Mesodermal cell (in vitro differentiated cells): ENCODE measurements around the gene C4orf36.
"Not testable (repeated sequence)": the region's sequence is repeated elsewhere in the genome, so short reads cannot be mapped to it uniquely, and the experiment has no call there.

Source experiments
- H3K27ac ChIP-seq: 2 replicates; pipeline ENCODE4 v1.7.0; 2013; ENCODE audit warnings: mild to moderate bottlenecking, low read depth, low read length, moderate library complexity; ENCODE audit not compliant: severe bottlenecking
- H3K36me3 ChIP-seq: 2 replicates; pipeline ENCODE4 v1.7.1; 2013; ENCODE audit warnings: mild to moderate bottlenecking, low read length, moderate library complexity; ENCODE audit not compliant: control insufficient read depth, insufficient read depth
- H3K4me1 ChIP-seq: one replicate; pipeline ENCODE4 v1.7.1; 2013; ENCODE audit warnings: mild to moderate bottlenecking, low read length; ENCODE audit not compliant: insufficient read depth, control insufficient read depth, poor library complexity, severe bottlenecking
- H3K4me3 ChIP-seq: 2 replicates; pipeline ENCODE4 v1.7.0; 2013; ENCODE audit warnings: low read length, control low read depth, mild to moderate bottlenecking; ENCODE audit not compliant: insufficient read depth, poor library complexity, severe bottlenecking; ENCODE audit errors: extremely low read depth
- H3K9me3 ChIP-seq: 2 replicates; pipeline ENCODE4 v1.7.1; 2013; ENCODE audit warnings: mild to moderate bottlenecking, low read length, moderate library complexity; ENCODE audit not compliant: control insufficient read depth
- WGBS, 2 experiments: methylation state at CpG; one replicate each; pipeline ENCODE4 v1.1.5; 2013; ENCODE audit warnings: missing lambda C conversion rate in 2 of 2; ENCODE audit not compliant: insufficient coverage in 2 of 2; 5-methylcytosine and 5-hydroxymethylcytosine counted together

C4orf36 gene

GRCh38 chr4:86892636-86892960, 376 bp upstream of the C4orf36 start:
- WGBS, 2 experiments = 12 to 27% methylated on average over 8 to 12 of the region's 13 CpGs
- Histone ChIP-seq H3K36me3 (no peaks in the 10 kb centered on the region), H3K9me3 (no peaks in the 10 kb centered on the region), H3K27ac (peak overlapping the region; percentile 60), H3K4me3 (peak overlapping the region; percentile 66), H3K4me1 (no peaks in the 10 kb centered on the region)

- H3K36me3 ChIP-seq = no peaks in the 10 kb centered on the region
- H3K27ac ChIP-seq = no peak overlapping the region
- 90 to 96% methylated on average over 4 of the region's 7 CpGs for WGBS, 2 experiments
- no peak overlapping the region for H3K4me3 ChIP-seq
- H3K4me1 ChIP-seq = no peaks in the 10 kb centered on the region
- H3K9me3 ChIP-seq = no peaks in the 10 kb centered on the region
These were observed 1.4 kb downstream of the C4orf36 start for GRCh38 chr4:86890790-86891189.

- WGBS, 2 experiments = 60 to 83% methylated on average over 1 of the region's 1 CpG
These were observed 12.6 kb downstream of the C4orf36 start for GRCh38 chr4:86879641-86880040.

GRCh38 chr4:86878640-86879039, 13.6 kb downstream of the C4orf36 start:
- 92 to 100% methylated on average over 2 of the region's 2 CpGs for WGBS, 2 experiments
- Histone ChIP-seq H3K36me3 (no peaks in the 10 kb centered on the region), H3K27ac (no peak overlapping the region)

More at GRCh38 chr4:86879641-86880040, 12.6 kb downstream of the C4orf36 start:
- Histone ChIP-seq H3K4me1 (no peaks in the 10 kb centered on the region), H3K27ac (no peak overlapping the region), H3K9me3 (peaks cover 14% of the 10 kb centered on the region), H3K4me3 (no peak overlapping the region), H3K36me3 (no peaks in the 10 kb centered on the region)

GRCh38 chr4:86876894-86877685, 15.1 kb downstream of the C4orf36 start:
- H3K4me3 ChIP-seq = no peak overlapping the region
- peaks cover 11% of the 10 kb centered on the region for H3K9me3 ChIP-seq
- WGBS, 2 experiments = no CpG with 5 or more reads among the region's 4 CpGs

More at GRCh38 chr4:86878640-86879039, 13.6 kb downstream of the C4orf36 start:
- no peaks in the 10 kb centered on the region for H3K4me1 ChIP-seq
- peaks cover 11% of the 10 kb centered on the region for H3K9me3 ChIP-seq
- H3K4me3 ChIP-seq = no peak overlapping the region

GRCh38 chr4:86875436-86875835, 16.8 kb downstream of the C4orf36 start:
- not testable (repeated sequence) for H3K4me1 ChIP-seq, H3K27ac ChIP-seq, H3K4me3 ChIP-seq, H3K36me3 ChIP-seq
- peaks cover 11% of the 10 kb centered on the region for H3K9me3 ChIP-seq
- 91 to 100% methylated on average over 4 of the region's 4 CpGs for WGBS, 2 experiments

More at GRCh38 chr4:86876894-86877685, 15.1 kb downstream of the C4orf36 start:
- Histone ChIP-seq H3K36me3 (no peaks in the 10 kb centered on the region), H3K4me1 (no peaks in the 10 kb centered on the region), H3K27ac (no peak overlapping the region)

- H3K36me3 ChIP-seq = no peaks in the 10 kb centered on the region
- H3K4me1 ChIP-seq = no peaks in the 10 kb centered on the region
- no peak overlapping the region for H3K27ac ChIP-seq
- H3K4me3 ChIP-seq = no peak overlapping the region
- H3K9me3 ChIP-seq = no peaks in the 10 kb centered on the region
- WGBS, 2 experiments = 79 to 85% methylated on average over 4 of the region's 4 CpGs
These were observed 20.1 kb downstream of the C4orf36 start for GRCh38 chr4:86872135-86872534.

- Histone ChIP-seq H3K4me3 (no peak overlapping the region), H3K36me3 (no peaks in the 10 kb centered on the region), H3K27ac (no peak overlapping the region), H3K4me1 (no peaks in the 10 kb centered on the region), H3K9me3 (no peaks in the 10 kb centered on the region)
- 90 to 94% methylated on average over 7 to 8 of the region's 9 CpGs for WGBS, 2 experiments
These were observed 21.7 kb downstream of the C4orf36 start for GRCh38 chr4:86870442-86871069.

GRCh38 chr4:86857341-86858052, 34.7 kb downstream of the C4orf36 start:
- Histone ChIP-seq H3K9me3 (no peaks in the 10 kb centered on the region), H3K27ac (no peak overlapping the region), H3K36me3 (no peaks in the 10 kb centered on the region), H3K4me1 (peaks cover 18% of the 10 kb centered on the region), H3K4me3 (no peak overlapping the region)
- 19 to 22% methylated on average over 5 to 8 of the region's 8 CpGs for WGBS, 2 experiments

GRCh38 chr4:86856896-86857295, 35.3 kb downstream of the C4orf36 start:
- Histone ChIP-seq H3K27ac (no peak overlapping the region), H3K4me3 (no peak overlapping the region), H3K36me3 (no peaks in the 10 kb centered on the region), H3K9me3 (no peaks in the 10 kb centered on the region), H3K4me1 (peaks cover 18% of the 10 kb centered on the region)
- no CpG with 5 or more reads among the region's 1 CpG for WGBS, 2 experiments
